Measurements from ENCODE around the gene TK2. TPM values are rescaled to one million over a fixed set of nuclear protein-coding genes. Genes with fewer than 3 reads are reported as not detected.

Gene TK2
- total and polyA plus RNA-seq, 11 donors, result 9.4 to 29.4 (median 17.3) TPM

DNA sequence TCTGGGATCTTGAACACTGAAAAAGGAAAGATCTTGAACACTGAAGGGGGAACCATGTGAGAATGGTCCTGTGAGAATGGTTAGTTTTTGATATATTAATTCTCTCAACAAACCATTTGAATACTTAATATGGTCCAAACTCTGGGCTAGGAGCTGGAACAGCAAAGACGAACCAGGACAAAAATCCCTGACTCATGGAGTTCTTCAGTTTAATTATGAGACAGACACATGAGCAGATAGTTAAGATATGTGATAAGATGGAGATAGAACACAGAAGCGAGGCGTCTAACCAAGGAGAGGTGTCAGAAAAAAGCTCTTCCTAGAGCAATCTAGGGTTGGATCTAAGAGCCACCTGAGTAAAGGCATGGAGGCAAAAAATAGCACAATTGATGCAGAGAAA lies 4.1 kb upstream of the TK2 start:
- ATAC-seq (no peak), DNase-seq (no peak)
- H3K4me3 ChIP-seq, result peak overlapping the region in 6 of 12 donors; percentile 63 to 78 (median 66)
- H3K36me3 ChIP-seq, result peaks cover 0 to 29% (median 8%) of the 10 kb centered on the region in 9 donors
- WGBS, 4 donors, result 88 to 94% (median 93%) methylated on average over 3 of the region's 3 CpGs
- H3K4me1 ChIP-seq, result peaks cover 0 to 66% (median 32%) of the 10 kb centered on the region in 12 donors
- no peaks in the 10 kb centered on the region for H3K9me3 ChIP-seq
- H3K27ac ChIP-seq, result peak overlapping the region in 1 of 12 donors; percentile 99
- H3K27me3 ChIP-seq, result no peaks in the 10 kb centered on the region
- no peak for TF ChIP-seq POLR2A (IDR thresholded peaks at IDR 0.05)
- TF ChIP-seq, protein P1, sequence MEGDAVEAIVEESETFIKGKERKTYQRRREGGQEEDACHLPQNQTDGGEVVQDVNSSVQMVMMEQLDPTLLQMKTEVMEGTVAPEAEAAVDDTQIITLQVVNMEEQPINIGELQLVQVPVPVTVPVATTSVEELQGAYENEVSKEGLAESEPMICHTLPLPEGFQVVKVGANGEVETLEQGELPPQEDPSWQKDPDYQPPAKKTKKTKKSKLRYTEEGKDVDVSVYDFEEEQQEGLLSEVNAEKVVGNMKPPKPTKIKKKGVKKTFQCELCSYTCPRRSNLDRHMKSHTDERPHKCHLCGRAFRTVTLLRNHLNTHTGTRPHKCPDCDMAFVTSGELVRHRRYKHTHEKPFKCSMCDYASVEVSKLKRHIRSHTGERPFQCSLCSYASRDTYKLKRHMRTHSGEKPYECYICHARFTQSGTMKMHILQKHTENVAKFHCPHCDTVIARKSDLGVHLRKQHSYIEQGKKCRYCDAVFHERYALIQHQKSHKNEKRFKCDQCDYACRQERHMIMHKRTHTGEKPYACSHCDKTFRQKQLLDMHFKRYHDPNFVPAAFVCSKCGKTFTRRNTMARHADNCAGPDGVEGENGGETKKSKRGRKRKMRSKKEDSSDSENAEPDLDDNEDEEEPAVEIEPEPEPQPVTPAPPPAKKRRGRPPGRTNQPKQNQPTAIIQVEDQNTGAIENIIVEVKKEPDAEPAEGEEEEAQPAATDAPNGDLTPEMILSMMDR (IDR thresholded peaks at IDR 0.05), result no peak
- intact Hi-C loops (cut with DNase I), result loop anchor here in 6 of 10 donors (5.0 to 10.0 kb wide), 8 partner anchors 37 to 192 kb away; partner anchors contain the start of gene CMTM3 (in 2 of the 6)

DNA sequence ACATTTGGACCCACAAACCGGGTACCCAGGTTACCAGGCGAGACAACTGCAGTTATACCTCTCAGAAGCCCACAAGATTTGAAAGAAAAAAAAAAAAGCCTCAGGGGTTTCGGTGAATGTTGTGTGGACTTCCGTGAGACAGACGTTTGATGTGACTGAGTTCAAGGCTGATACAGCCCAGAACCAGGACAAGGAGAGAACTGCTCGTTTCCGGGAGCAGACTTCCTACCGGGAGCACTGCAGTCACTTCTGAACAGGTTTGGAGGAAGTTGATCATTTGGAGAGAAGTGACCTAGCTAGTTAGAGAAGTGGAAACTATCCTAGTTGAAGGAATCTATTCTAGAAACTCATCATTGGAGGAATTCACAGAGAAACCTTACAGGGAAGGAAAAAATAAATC lies 3.3 kb upstream of the TK2 start:
- Histone ChIP-seq H3K27me3 (no peaks in the 10 kb centered on the region), H3K9me3 (no peaks in the 10 kb centered on the region), H3K4me1 (peaks cover 0 to 74% (median 40%) of the 10 kb centered on the region in 12 donors), H3K36me3 (peaks cover 0 to 21% (median 2%) of the 10 kb centered on the region in 9 donors), H3K27ac (peak overlapping the region in 8 of 12 donors; percentile 86 to 99 (median 93)), H3K4me3 (peak overlapping the region in 11 of 12 donors; percentile 49 to 78 (median 64))
- no peak for ATAC-seq
- intact Hi-C loops (cut with DNase I), result loop anchor here in 8 of 10 donors (2.0 to 10.0 kb wide), 10 partner anchors 36 to 191 kb away; partner anchors contain the start of gene CMTM3 (in 4 of the 8)
- TF ChIP-seq, protein P1 (IDR thresholded peaks at IDR 0.05), result no peak
- TF ChIP-seq POLR2A (IDR thresholded peaks at IDR 0.05), result no peak
- WGBS, 4 donors, result 33 to 49% (median 39%) methylated on average over 8 of the region's 8 CpGs
- no peak for DNase-seq

DNA sequence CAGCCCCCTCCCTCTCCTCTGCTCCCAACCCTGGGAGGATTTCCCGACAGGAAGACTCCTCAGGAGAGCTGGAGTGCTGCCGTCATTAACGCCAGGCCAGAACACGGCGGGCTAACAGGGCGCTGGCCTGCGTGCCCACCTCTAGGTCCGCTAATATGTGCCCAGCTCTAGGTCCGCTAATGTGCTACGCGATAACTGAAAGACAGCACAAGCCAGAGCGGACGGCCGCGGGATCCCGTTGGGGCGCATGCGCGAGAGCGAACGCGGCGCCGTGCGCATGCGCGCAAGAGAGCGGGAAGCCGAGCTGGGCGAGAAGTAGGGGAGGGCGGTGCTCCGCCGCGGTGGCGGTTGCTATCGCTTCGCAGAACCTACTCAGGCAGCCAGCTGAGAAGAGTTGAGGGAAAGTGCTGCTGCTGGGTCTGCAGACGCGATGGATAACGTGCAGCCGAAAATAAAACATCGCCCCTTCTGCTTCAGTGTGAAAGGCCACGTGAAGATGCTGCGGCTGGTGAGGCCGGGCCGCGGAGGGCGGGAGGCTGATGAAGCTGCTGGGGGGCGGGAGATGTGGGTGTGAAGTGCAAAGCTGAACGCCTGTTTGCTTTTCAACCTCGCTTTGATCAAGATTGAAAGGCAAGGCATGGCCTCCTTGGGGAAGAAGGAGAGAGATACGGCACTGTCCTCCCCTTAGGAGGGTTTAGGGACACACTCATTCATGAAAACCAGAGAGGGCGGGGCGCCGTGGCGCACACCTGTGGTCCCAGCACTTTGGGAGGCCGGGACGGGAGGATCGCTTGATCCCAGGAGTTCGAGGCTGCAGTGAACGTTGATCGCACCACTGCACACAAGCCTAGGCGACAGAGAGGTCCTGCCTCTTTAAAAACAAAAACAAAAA lies 2.6 kb upstream of the TK2 start, which contains the start of gene CKLF:
CKLF (plus strand) TSS at position 291 of the 892 bp plus-strand sequence; CDS start at position 431, 140 bp downstream.
- Histone ChIP-seq H3K9me3 (no peaks in the 10 kb centered on the region), H3K36me3 (peaks cover 0 to 14% (median 0%) of the 10 kb centered on the region in 9 donors), H3K4me1 (peaks cover 0 to 81% (median 45%) of the 10 kb centered on the region in 12 donors), H3K27me3 (no peaks in the 10 kb centered on the region), H3K4me3 (peak within 1 kb of the TSS; percentile 49 to 78 (median 64)), H3K27ac (peak within 1 kb of the TSS; percentile 84 to 99 (median 93))
- intact Hi-C loops (cut with DNase I), result loop anchor here in 8 of 10 donors (2.0 to 10.0 kb wide), 10 partner anchors 35 to 190 kb away; partner anchors contain the start of gene CMTM3 (in 4 of the 8)
- TF ChIP-seq, protein P1 (IDR thresholded peaks at IDR 0.05), result no peak
- peak in 1 of 2 donors; percentile 77 for TF ChIP-seq POLR2A (IDR thresholded peaks at IDR 0.05)
- DNase-seq, result peak; percentile 88 to 96 (median 91)
- 7 to 11% (median 8%) methylated on average over 60 to 63 of the region's 63 CpGs for WGBS, 4 donors
- peak; percentile 77 to 91 (median 84) for ATAC-seq

Data from heart left ventricle (tissue), 16 donors.